ENCODE measurements around the gene SMYD3.

DNA sequence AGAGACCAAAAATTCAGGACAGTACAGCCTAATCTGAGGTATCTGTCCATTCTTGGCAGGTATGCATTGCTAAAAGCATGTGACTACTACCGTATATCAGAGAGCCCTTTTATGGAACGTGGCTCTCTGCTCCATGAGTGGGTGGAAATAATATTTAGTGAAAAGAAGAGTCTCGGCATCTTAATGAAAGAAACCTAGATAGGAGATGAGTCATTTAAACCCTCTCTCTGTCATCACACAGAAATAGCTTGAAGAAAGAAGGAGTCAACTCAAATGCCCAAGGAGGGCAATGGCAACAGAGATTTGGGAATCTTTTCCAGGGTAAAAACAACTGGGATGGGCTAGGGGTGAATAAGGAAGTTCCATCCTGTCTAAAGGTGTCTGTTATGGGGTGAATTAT, 528.2 kb downstream of the SMYD3 start:
- TF ChIP-seq, protein P1, sequence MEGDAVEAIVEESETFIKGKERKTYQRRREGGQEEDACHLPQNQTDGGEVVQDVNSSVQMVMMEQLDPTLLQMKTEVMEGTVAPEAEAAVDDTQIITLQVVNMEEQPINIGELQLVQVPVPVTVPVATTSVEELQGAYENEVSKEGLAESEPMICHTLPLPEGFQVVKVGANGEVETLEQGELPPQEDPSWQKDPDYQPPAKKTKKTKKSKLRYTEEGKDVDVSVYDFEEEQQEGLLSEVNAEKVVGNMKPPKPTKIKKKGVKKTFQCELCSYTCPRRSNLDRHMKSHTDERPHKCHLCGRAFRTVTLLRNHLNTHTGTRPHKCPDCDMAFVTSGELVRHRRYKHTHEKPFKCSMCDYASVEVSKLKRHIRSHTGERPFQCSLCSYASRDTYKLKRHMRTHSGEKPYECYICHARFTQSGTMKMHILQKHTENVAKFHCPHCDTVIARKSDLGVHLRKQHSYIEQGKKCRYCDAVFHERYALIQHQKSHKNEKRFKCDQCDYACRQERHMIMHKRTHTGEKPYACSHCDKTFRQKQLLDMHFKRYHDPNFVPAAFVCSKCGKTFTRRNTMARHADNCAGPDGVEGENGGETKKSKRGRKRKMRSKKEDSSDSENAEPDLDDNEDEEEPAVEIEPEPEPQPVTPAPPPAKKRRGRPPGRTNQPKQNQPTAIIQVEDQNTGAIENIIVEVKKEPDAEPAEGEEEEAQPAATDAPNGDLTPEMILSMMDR (IDR thresholded peaks at IDR 0.05) = no peak
- TF ChIP-seq EP300 (IDR thresholded peaks at IDR 0.05) (no peak), POLR2A (IDR thresholded peaks at IDR 0.05) (no peak)
